Measurements from ENCODE around the gene ENGASE. TPM values are rescaled to one million over a fixed set of nuclear protein-coding genes. Genes with fewer than 3 reads are reported as not detected.

ENGASE gene
- total RNA-seq, 4 donors from 2014 or later: 29.9 to 64.8 (median 57.1) TPM

GRCh38 chr17:79096477-79096876 lies 21.9 kb downstream of the ENGASE start:
- Histone ChIP-seq H3K9me3 (no peaks in the 10 kb centered on the region), H3K27me3 (peaks cover 0 to 99% of the 10 kb centered on the region in 2 donors), H3K36me3 (no peaks in the 10 kb centered on the region), H3K4me1 (peaks cover 0 to 11% (median 0%) of the 10 kb centered on the region in 4 donors), H3K4me3 (no peak overlapping the region), H3K27ac (no peak overlapping the region)
- TF ChIP-seq CTCF (IDR thresholded peaks at IDR 0.05) (no peak), EP300 (IDR thresholded peaks at IDR 0.05) (no peak), POLR2A (IDR thresholded peaks at IDR 0.05) (no peak)
- DNase-seq (ENCODE audit: low spot score in 2 of 2): no peak
- 38 to 39% methylated on average over 15 to 16 of the region's 16 CpGs for whole genome bisulfite sequencing, 2 donors

- Histone ChIP-seq H3K4me3 (no peak overlapping the region), H3K27ac (no peak overlapping the region), H3K4me1 (peaks cover 0 to 11% (median 0%) of the 10 kb centered on the region in 4 donors), H3K9me3 (no peaks in the 10 kb centered on the region), H3K27me3 (peaks cover 0 to 100% of the 10 kb centered on the region in 2 donors), H3K36me3 (no peaks in the 10 kb centered on the region)
- DNase-seq (ENCODE audit: low spot score in 2 of 2): no peak
- no peak for TF ChIP-seq CTCF (IDR thresholded peaks at IDR 0.05)
- no peak for TF ChIP-seq EP300 (IDR thresholded peaks at IDR 0.05)
- TF ChIP-seq POLR2A (IDR thresholded peaks at IDR 0.05): no peak
- 17 to 21% methylated on average over 23 to 37 of the region's 52 CpGs for WGBS, 2 donors
Measured at GRCh38 chr17:79097226-79098055, 22.8 kb downstream of the ENGASE start.

- H3K27ac ChIP-seq: no peak overlapping the region
- no peak overlapping the region for H3K4me3 ChIP-seq
- no peak for TF ChIP-seq POLR2A (IDR thresholded peaks at IDR 0.05)
- TF ChIP-seq EP300 (IDR thresholded peaks at IDR 0.05): no peak
- TF ChIP-seq CTCF (IDR thresholded peaks at IDR 0.05): no peak
- no peaks in the 10 kb centered on the region for H3K36me3 ChIP-seq
- peaks cover 0 to 100% of the 10 kb centered on the region in 2 donors for H3K27me3 ChIP-seq
- WGBS, 2 donors: 47 to 48% methylated on average over 15 to 16 of the region's 16 CpGs
- DNase-seq (ENCODE audit: low spot score in 2 of 2): no peak
- H3K4me1 ChIP-seq: peaks cover 0 to 11% (median 0%) of the 10 kb centered on the region in 4 donors
- no peaks in the 10 kb centered on the region for H3K9me3 ChIP-seq
Measured at GRCh38 chr17:79098282-79098867, 23.8 kb downstream of the ENGASE start.

- no peak overlapping the region for H3K4me3 ChIP-seq
- H3K27ac ChIP-seq: no peak overlapping the region
- no peak for DNase-seq (ENCODE audit: low spot score in 2 of 2)
- H3K36me3 ChIP-seq: no peaks in the 10 kb centered on the region
- H3K27me3 ChIP-seq: peaks cover 0 to 90% of the 10 kb centered on the region in 2 donors
- H3K9me3 ChIP-seq: no peaks in the 10 kb centered on the region
- no peak for TF ChIP-seq CTCF (IDR thresholded peaks at IDR 0.05)
- TF ChIP-seq EP300 (IDR thresholded peaks at IDR 0.05): no peak
- no peak for TF ChIP-seq POLR2A (IDR thresholded peaks at IDR 0.05)
- 82 to 85% methylated on average over 11 to 15 of the region's 18 CpGs for WGBS, 2 donors
- H3K4me1 ChIP-seq: peaks cover 0 to 11% (median 0%) of the 10 kb centered on the region in 4 donors
Measured at GRCh38 chr17:79100405-79100804, 25.8 kb downstream of the ENGASE start.

GRCh38 chr17:79101111-79101673 lies 26.6 kb downstream of the ENGASE start:
- peaks cover 0 to 88% of the 10 kb centered on the region in 2 donors for H3K27me3 ChIP-seq
- no peak for DNase-seq (ENCODE audit: low spot score in 2 of 2)
- H3K36me3 ChIP-seq: no peaks in the 10 kb centered on the region
- H3K4me3 ChIP-seq: no peak overlapping the region
- WGBS, 2 donors: 52 to 63% methylated on average over 11 to 12 of the region's 13 CpGs
- no peaks in the 10 kb centered on the region for H3K9me3 ChIP-seq
- H3K27ac ChIP-seq: no peak overlapping the region
- TF ChIP-seq POLR2A (IDR thresholded peaks at IDR 0.05): no peak
- no peak for TF ChIP-seq EP300 (IDR thresholded peaks at IDR 0.05)
- H3K4me1 ChIP-seq: peaks cover 0 to 11% (median 0%) of the 10 kb centered on the region in 4 donors

Data from tibial nerve (tissue), 4 donors.